HepG2 (cell line): ENCODE data around the gene SPTBN2. TPM values are rescaled to one million over a fixed set of nuclear protein-coding genes. Genes with fewer than 3 reads are reported as not detected.
A peak's percentile ranks its signal among the peaks of the same experiment; 100 is the strongest.

Experiments used
- EP300 ChIP-seq, 3 experiments: sonication (generic) in 1 of 3; formaldehyde crosslinking in 1 of 3; IDR thresholded peaks; 2 replicates each; pipeline versions ENCODE4 v1.5.1 to v1.6.1; 2011 to 2020; ENCODE audit warnings: low read depth in 2 of 3, low read length in 2 of 3, borderline replicate concordance in 1 of 3, improper control_type of control experiment in 1 of 3, mild to moderate bottlenecking in 1 of 3, missing genetic modification reagents in 1 of 3, moderate library complexity in 1 of 3
- HNRNPK ChIP-seq: fragments of 200-400 bp; formaldehyde crosslinking; IDR thresholded peaks from 2 replicates; pipeline ENCODE4 v1.6.1; 2018; ENCODE audit warnings: low read length, low read depth, moderate library complexity, mild to moderate bottlenecking; ENCODE audit not compliant: poor library complexity, severe bottlenecking
- RELA ChIP-seq: sonication (generic); formaldehyde crosslinking; IDR thresholded peaks from 2 replicates; pipeline ENCODE4 v1.4.0; 2020; ENCODE audit warnings: missing genetic modification reagents
- RXRA ChIP-seq: sonication (generic); formaldehyde crosslinking; IDR thresholded peaks from 2 replicates; pipeline ENCODE4 v1.5.1; 2020; ENCODE audit warnings: missing genetic modification reagents
- ZBTB10 ChIP-seq: sonication (generic); formaldehyde crosslinking; IDR thresholded peaks from 2 replicates; pipeline ENCODE4 v1.4.0; 2020; ENCODE audit warnings: missing genetic modification reagents, borderline replicate concordance
- ZBTB7B ChIP-seq: sonication (generic); formaldehyde crosslinking; IDR thresholded peaks from 2 replicates; pipeline ENCODE4 v1.4.0; 2020; ENCODE audit warnings: missing genetic modification reagents
- ZFP82 ChIP-seq: sonication (generic); formaldehyde crosslinking; IDR thresholded peaks from 2 replicates; pipeline ENCODE4 v1.5.1; 2020; ENCODE audit warnings: mild to moderate bottlenecking, missing genetic modification reagents, borderline replicate concordance
- ZNF704 ChIP-seq: sonication (generic); formaldehyde crosslinking; IDR thresholded peaks from 2 replicates; pipeline ENCODE4 v1.8.1; 2023; ENCODE audit warnings: mild to moderate bottlenecking, inconsistent platforms, moderate library complexity, missing genetic modification reagents, borderline replicate concordance
- polyA plus RNA-seq, 8 experiments: library from polyadenylated mRNA; depleted of rRNA in 3 of 8; stranded (reverse) in 7 of 8; unstranded in 1 of 8; fragments of >200 nt; fragmentation: Illumina TruSeq in 4 of 8; extraction: Trizol in 4 of 8; gene quantifications; 2 replicates each; pipeline versions ENCODE4 v1.2.1 to v1.2.3, GENCODE V29; 2011 to 2016; ENCODE audit warnings: low read depth in 4 of 8, missing spikeins in 1 of 8, mixed read lengths in 1 of 8; ENCODE audit not compliant: insufficient read depth in 1 of 8
- total RNA-seq, 5 experiments: library from RNA; depleted of rRNA; stranded (reverse); fragments of >200 nt; fragmentation: Illumina TruSeq; extraction: Trizol; gene quantifications; 2 replicates each; pipeline ENCODE4 v1.2.3, GENCODE V29; 2016; ENCODE audit warnings: low read depth in 1 of 5
- TF ChIP-seq, protein P1 (sequence below), 2 experiments: sonication (generic) in 1 of 2; formaldehyde crosslinking in 1 of 2; IDR thresholded peaks; 2 replicates each; pipeline versions ENCODE4 v1.6.1 to v1.9.0; 2014 to 2022; ENCODE audit warnings: antibody characterized with exemption in 1 of 2, borderline replicate concordance in 1 of 2, inconsistent platforms in 1 of 2, low read depth in 1 of 2, missing genetic modification reagents in 1 of 2
- TF ChIP-seq, protein P2 (sequence below): sonication (generic); formaldehyde crosslinking; IDR thresholded peaks from 2 replicates; pipeline ENCODE4 v1.5.0; 2020; ENCODE audit warnings: missing genetic modification reagents, mild to moderate bottlenecking, borderline replicate concordance
- TF ChIP-seq, protein P3 (sequence below): sonication (generic); formaldehyde crosslinking; IDR thresholded peaks from 2 replicates; pipeline ENCODE4 v1.5.1; 2020; ENCODE audit warnings: missing genetic modification reagents, mild to moderate bottlenecking, borderline replicate concordance

Gene SPTBN2
- total and polyA plus RNA-seq, 2 of the 13 experiments (the other 11 are each of a cell fraction or from before 2014, with no cell fraction given) = 0.65 to 4.0 TPM

GRCh38 chr11:66638177-66639065, 90.6 kb downstream of the SPTBN2 start, which contains the start of gene RBM4 (continued):
- TF ChIP-seq, protein P1, sequence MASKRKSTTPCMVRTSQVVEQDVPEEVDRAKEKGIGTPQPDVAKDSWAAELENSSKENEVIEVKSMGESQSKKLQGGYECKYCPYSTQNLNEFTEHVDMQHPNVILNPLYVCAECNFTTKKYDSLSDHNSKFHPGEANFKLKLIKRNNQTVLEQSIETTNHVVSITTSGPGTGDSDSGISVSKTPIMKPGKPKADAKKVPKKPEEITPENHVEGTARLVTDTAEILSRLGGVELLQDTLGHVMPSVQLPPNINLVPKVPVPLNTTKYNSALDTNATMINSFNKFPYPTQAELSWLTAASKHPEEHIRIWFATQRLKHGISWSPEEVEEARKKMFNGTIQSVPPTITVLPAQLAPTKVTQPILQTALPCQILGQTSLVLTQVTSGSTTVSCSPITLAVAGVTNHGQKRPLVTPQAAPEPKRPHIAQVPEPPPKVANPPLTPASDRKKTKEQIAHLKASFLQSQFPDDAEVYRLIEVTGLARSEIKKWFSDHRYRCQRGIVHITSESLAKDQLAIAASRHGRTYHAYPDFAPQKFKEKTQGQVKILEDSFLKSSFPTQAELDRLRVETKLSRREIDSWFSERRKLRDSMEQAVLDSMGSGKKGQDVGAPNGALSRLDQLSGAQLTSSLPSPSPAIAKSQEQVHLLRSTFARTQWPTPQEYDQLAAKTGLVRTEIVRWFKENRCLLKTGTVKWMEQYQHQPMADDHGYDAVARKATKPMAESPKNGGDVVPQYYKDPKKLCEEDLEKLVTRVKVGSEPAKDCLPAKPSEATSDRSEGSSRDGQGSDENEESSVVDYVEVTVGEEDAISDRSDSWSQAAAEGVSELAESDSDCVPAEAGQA (IDR thresholded peaks at IDR 0.05; ENCODE audit: low read depth) = peak; percentile 94
- TF ChIP-seq, protein P1 (CRISPR knock-in tag; IDR thresholded peaks at IDR 0.05; ENCODE audit: borderline replicate concordance) = no peak
- TF ChIP-seq, protein P2, sequence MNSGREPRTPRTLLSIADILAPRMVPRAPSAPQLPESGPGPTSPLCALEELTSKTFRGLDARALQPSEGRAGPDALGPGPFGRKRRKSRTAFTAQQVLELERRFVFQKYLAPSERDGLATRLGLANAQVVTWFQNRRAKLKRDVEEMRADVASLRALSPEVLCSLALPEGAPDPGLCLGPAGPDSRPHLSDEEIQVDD (CRISPR knock-in tag) = no peak
- TF ChIP-seq ZFP82 (CRISPR knock-in tag) (0 out of 2 replicates have a peak, but pooled peaks have one; percentile 40), ZBTB7B (CRISPR knock-in tag) (no peak), ZBTB10 (CRISPR knock-in tag) (no peak), EP300 (IDR thresholded peaks at IDR 0.05; ENCODE audit: low read depth in 2 of 2, low read length in 2 of 2) (no peak), EP300 (CRISPR knock-in tag; IDR thresholded peaks at IDR 0.05; ENCODE audit: borderline replicate concordance) (no peak; the same call in 1 of the 2 replicates), RELA (no peak), RXRA (CRISPR knock-in tag) (0 out of 2 replicates have a peak, but pooled peaks have one; percentile 35), HNRNPK (no peak), ZNF704 (CRISPR knock-in tag) (peak; percentile 77; the same call in 1 of the 2 replicates)
- TF ChIP-seq, protein P3, sequence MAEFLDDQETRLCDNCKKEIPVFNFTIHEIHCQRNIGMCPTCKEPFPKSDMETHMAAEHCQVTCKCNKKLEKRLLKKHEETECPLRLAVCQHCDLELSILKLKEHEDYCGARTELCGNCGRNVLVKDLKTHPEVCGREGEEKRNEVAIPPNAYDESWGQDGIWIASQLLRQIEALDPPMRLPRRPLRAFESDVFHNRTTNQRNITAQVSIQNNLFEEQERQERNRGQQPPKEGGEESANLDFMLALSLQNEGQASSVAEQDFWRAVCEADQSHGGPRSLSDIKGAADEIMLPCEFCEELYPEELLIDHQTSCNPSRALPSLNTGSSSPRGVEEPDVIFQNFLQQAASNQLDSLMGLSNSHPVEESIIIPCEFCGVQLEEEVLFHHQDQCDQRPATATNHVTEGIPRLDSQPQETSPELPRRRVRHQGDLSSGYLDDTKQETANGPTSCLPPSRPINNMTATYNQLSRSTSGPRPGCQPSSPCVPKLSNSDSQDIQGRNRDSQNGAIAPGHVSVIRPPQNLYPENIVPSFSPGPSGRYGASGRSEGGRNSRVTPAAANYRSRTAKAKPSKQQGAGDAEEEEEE (CRISPR knock-in tag) = no peak
